Measurements from ENCODE around the gene PARK7.
"Not testable (repeated sequence)": the region's sequence is repeated elsewhere in the genome, so short reads cannot be mapped to it uniquely, and the experiment has no call there.

Gene PARK7

GRCh38 chr1:7961216-7962013, at the start of gene PARK7:
PARK7 (plus strand) TSS chr1:7961711; CDS start chr1:7962786, 1,075 bp downstream.
- peak; percentile 100 for DNase-seq

GRCh38 chr1:7912145-7912544, 49.4 kb upstream of the PARK7 start:
- DNase-seq = no peak

DNA sequence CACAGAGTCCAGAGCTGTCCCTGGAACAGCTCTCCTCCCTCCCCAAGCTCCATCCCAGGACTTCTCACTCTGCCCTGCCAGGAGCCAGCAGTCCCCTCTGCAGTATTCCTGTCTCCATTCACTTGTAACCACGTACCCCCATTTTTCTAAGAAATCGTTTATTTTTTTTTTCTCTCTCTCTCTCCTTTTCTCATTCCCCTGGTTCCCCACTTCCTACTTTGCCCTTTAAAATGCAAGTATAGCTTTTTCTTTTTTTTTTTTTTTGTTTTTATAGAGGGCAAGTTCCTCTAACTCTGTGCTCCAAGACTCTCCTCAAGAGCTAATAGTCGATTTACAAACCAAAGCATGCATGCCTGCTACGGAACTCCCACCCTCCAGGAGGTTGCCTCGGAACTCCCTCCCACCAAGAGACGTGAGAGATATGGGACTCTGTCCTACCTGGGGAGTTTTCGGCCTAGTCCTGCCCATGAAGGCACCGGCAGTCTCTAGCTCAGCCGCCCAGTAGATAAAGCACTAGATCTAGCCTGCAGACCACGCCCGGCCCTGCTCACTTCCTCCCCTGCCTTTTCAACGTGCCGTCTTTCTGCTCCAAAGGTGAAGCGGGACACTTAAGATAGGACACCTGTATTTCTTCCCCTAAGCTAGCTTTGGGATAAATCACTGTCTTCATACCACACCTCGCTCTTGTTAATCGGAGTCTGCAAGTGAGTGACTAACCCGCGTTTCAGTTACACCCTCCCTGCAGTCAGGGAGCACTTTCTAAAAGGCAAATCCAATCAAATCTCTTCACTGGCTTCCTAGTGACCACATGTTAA, 48.6 kb upstream of the PARK7 start:
- DNase-seq = no peak

- no peak for DNase-seq
Measured at GRCh38 chr1:7915826-7916500, 45.5 kb upstream of the PARK7 start.

DNA sequence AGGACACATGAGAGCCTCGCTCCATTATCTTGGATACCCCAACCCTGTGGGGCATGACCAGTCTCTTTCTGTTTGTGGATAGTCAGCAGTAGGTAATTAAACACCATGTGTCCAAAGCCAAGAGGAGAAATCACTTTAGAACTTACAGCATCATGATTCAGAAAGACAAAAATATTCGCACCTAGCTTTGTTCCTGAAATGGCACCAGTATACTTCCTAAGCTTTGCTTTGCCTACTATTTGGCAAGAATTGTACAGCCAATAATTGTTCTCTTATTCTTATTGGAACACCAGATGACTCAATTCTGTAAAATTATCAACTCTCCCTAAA, 45.0 kb upstream of the PARK7 start:
- DNase-seq = no peak

DNA sequence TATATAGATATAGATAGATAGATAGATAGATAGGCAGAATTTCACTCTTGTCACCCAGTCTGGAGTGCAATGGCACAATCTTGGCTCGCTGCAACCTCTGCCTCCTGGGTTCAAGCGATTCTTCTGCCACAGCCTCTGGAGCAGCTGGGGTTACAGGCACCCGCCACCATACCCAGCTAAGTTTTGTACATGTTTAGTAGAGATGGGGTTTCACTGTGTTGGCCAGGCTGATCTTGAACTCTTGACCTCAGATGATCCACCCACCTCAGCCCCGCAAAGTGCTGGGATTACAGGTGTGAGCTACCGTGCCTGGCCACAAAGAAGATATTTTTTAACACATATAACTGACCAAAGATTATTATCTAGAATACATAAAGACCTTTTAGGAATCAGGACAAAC, 43.5 kb upstream of the PARK7 start:
- DNase-seq = not testable (repeated sequence)

GRCh38 chr1:7919880-7920279, 41.6 kb upstream of the PARK7 start:
- DNase-seq = no peak

GRCh38 chr1:7921796-7922195, 39.7 kb upstream of the PARK7 start:
- no peak for DNase-seq

DNA sequence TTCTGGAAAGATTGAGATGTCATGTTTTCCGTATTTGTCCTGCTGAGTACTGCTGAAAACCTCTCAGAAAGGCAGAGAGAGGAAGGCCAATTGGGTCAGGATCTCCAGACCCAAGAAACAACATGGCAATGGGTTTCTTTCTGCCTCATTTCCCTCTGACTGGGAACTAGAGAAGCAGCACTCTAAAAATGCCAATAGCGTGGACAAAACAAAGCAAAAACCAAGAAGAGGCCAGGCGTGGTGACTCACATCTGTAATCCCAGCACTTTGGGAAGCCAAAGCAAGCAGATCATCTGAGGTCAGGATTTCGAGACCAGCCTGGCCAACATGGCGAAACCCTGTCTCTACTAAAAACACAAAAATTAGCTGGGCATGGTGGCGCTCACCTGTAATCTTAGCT, 39.2 kb upstream of the PARK7 start:
- DNase-seq = no peak

GRCh38 chr1:7927061-7927460, 34.5 kb upstream of the PARK7 start:
- not testable (repeated sequence) for DNase-seq

- DNase-seq = no peak
Measured at GRCh38 chr1:7928247-7928646, 33.3 kb upstream of the PARK7 start.

DNA sequence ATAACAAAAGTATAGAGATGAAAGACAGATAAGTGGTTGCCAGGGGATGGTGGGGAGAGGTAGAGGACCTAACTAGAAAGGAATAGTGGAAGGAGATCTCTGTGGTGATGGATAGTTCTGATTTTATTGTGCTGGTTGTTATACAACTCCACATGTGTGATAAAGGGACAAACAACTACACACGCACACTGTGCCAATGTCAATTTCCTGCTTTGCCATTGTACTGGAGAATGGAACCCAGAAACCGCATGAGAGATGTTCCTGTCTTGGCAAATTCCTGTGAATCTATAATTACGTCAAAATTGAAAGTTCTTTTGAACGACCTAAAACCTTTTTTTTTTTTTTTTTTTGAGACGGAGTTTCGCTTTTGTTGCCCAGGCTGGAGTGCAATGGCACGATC, 31.9 kb upstream of the PARK7 start:
- no peak for DNase-seq

GRCh38 chr1:7930645-7931445, 30.7 kb upstream of the PARK7 start:
- no peak for DNase-seq

- DNase-seq = no peak
Measured at GRCh38 chr1:7931446-7931812, 30.1 kb upstream of the PARK7 start.

DNA sequence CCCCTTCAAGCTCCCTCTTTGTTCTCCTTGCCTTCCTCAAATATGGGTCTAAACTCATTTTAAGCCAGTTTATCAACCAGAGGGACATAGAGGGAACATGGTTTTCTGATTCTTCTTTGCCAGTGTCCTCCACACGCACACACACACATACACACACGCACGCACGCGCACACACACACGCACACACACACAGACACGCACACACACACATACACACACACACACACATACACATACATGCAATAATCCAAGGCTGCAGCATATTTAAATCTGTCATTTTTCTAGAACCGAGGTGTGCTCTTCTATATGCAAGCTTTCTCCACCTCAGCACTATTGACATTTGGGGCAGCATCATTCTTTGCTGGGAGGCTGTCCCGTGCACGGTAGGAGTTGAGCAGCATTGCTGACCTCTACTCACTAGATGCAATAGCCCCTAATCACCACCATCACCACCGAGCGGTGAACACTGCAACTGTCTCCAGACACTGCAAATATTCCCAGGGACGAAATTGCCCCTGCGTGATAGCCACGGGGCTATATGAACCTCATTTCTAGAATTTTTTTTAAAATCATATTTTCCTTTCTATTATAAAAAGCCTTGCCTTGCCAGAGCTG, 28.9 kb upstream of the PARK7 start:
- DNase-seq = peak; percentile 21

DNA sequence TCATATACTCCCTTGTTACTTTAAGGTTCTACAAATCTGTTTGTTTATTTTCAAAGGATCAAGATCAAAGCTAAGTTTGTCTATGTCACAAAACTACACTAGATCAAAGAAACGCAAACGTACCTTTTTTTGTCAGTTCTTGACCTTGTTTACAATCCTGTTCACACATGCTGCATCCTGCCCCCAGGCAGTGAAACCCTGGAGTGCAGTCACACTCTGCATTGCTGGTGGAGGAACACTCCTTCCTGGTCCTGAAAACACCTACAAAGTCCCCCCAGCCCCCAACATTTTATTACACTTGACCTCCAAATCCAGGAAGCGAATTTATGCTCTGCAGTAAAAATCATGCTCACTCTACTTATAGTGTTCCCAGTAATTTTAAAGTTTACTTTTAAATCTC, 23.4 kb upstream of the PARK7 start:
- no peak for DNase-seq

DNA sequence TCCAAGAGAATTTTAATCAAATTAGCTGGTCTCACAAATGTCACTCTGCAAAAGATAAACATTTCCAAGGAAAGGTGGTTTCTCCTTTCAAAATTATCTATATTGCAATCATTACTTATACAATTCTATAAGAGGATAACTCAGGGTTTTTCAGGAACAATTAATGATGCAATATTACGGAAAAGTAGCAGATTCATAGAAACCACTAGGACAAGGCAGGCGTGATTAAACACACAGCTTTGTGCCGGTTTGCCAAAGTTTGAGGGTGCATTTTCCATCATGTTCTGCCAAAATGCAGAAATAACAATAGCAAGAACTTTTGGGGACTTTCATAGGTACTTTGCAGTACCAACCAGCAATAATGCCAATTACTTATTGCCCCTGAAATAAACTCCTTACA, 21.5 kb upstream of the PARK7 start:
- DNase-seq = no peak

- DNase-seq = peak; percentile 67
Measured at GRCh38 chr1:7940745-7941436, 20.6 kb upstream of the PARK7 start, which contains the start of gene TNFRSF9. TNFRSF9 (minus strand) TSS chr1:7940839; CDS start chr1:7939994, 845 bp downstream.

- DNase-seq = no peak
Measured at GRCh38 chr1:7941437-7941793, 20.1 kb upstream of the PARK7 start.

DNA sequence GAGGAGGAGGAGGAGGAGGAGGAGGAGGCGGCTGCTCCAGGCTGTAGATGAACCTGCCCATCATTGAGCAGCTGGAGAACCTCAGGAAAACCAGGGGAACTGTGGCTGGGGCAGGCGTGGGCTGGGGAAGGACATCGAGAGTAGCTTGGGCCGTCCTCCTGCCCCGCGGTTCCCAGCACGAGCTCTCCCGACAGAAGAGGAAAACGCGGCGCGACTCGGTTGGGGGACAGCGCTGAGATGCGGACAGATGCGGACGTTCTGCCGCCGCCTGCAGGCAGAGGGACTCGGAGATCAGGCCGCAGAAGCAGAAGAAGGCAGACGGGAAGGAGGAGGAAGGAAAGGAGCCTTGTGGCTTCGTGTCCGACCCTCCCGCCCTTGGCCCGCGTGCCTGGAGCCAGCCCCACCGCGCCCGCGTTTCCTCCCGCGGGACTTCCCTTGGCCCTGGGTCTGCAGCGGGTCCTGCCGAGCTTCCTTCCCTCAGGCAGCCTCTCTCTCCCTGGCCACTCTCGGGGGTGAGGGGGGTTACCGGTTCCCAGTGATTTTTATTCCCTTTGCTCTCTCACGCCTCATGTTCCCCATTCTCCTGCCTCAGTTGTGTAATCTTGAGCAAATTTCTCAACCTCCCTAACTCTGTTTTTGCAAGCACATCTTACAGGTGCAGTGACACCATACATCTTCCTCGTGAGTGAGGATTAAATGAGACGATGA, 19.1 kb upstream of the PARK7 start:
- peak; percentile 83 for DNase-seq

DNA sequence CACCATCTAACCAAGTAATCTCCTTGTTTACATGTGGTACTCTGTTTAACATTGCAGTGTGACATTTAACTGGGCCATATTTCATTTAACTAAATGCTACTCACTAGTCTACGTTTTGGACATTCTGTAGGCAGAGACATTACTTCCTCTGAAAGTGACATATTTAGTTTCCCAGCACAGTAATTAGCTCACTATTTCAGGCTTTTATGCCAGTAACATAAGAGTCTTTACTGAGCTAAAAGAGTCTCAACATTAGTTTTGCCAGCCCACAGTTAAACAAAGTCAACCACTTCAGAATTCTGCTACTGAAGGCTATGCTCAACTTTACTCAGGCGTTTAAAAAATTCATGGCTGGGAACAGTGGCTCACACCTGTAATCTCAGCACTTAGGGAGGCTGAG, 18.3 kb upstream of the PARK7 start:
- DNase-seq = no peak
